Measurements from ENCODE around the gene NIPSNAP2. TPM values are rescaled to one million over a fixed set of nuclear protein-coding genes. Genes with fewer than 3 reads are reported as not detected.

NIPSNAP2 gene
- total and polyA plus RNA-seq, 2 of the 13 experiments (the other 11 are each of a cell fraction or from before 2014, with no cell fraction given), result 40.3 to 61.5 TPM

- TF ChIP-seq ARID4A (CRISPR knock-in tag; IDR thresholded peaks at IDR 0.05; ENCODE audit: borderline replicate concordance) (peak; percentile 97), IKZF4 (CRISPR knock-in tag; IDR thresholded peaks at IDR 0.05; ENCODE audit: borderline replicate concordance, low read depth, not compliant biosample characterization) (peak; percentile 64), PAX8 (CRISPR knock-in tag; IDR thresholded peaks at IDR 0.05; ENCODE audit: borderline replicate concordance) (0 out of 2 replicates have a peak, but pooled peaks have one; percentile 62), ZNF574 (CRISPR knock-in tag; IDR thresholded peaks at IDR 0.05) (peak; percentile 75), ZKSCAN5 (CRISPR knock-in tag; IDR thresholded peaks at IDR 0.05) (peak; percentile 100), SKI (IDR thresholded peaks at IDR 0.05; ENCODE audit: partially characterized antibody) (peak; percentile 14), ZSCAN21 (CRISPR knock-in tag; IDR thresholded peaks at IDR 0.05; ENCODE audit: borderline replicate concordance) (peak; percentile 69; the same call in 1 of the 2 replicates), SP2 (CRISPR knock-in tag; IDR thresholded peaks at IDR 0.05) (peak; percentile 63), ZNF234 (CRISPR knock-in tag; conservative IDR thresholded peaks at IDR 0.05) (no peak), ZSCAN12 (CRISPR knock-in tag; IDR thresholded peaks at IDR 0.05) (no peak), HNF4A (CRISPR knock-in tag; IDR thresholded peaks at IDR 0.05) (no peak), HOXA7 (CRISPR knock-in tag; IDR thresholded peaks at IDR 0.05) (no peak), TARDBP (CRISPR knock-in tag; IDR thresholded peaks at IDR 0.05) (peak; percentile 85)
Observed at GRCh38 chr7:55951637-55952351, 12.6 kb upstream of the NIPSNAP2 start, which contains the start of gene MRPS17 (continued).
